ENCODE measurements around the gene GAS7. TPM values are rescaled to one million over a fixed set of nuclear protein-coding genes. Genes with fewer than 3 reads are reported as not detected.

GAS7 gene
- total RNA-seq, 1 experiment from 2014 or later: 4.1 TPM

DNA sequence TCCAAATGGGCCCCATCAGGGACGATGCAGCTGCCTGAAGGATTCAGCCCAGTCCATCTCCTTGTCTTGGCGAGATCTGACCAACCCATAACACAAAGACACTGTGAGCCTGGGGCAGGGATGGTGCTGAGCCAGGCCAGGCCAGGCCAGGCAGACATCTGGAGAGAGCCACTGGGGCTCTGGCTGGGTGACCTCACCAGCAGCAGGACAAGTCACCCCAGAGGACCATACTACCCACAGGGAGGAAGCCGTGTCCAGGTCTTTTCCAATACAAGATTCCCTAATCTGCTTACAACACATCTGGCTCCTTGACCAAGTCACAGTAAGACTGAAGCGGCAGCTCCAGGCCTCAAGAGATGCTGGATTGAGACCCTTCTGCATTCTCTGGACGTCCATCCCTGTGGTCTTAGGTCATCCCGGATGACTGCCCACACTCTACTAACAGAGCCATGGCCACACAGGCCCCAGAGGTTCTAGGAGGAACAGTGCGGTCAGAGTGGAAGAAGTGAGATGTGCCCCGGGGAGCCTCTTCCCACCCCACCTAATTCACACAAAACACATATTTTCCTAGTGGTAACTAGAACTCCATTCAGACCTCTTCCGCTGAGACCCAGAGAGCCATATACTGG, 211.5 kb downstream of the GAS7 start:
- no peaks in the 10 kb centered on the region for H3K9me2 ChIP-seq (ENCODE audit: insufficient read depth)
- TF ChIP-seq CBX3 (IDR thresholded peaks at IDR 0.05; ENCODE audit: low read depth) (no peak), SP1 (IDR thresholded peaks at IDR 0.05; ENCODE audit: low read depth) (no peak), ELF1 (IDR thresholded peaks at IDR 0.05; ENCODE audit: borderline replicate concordance, low read depth) (no peak), EGR1 (IDR thresholded peaks at IDR 0.05; ENCODE audit: low read depth) (no peak), SIN3A (IDR thresholded peaks at IDR 0.05; ENCODE audit: low read depth) (no peak), FOSL1 (IDR thresholded peaks at IDR 0.05; ENCODE audit: low read depth) (no peak), POLR2A (IDR thresholded peaks at IDR 0.05; ENCODE audit: borderline replicate concordance, extremely low read depth, insufficient read depth, insufficient read length) (no peak), ZNF274 (IDR thresholded peaks at IDR 0.05; ENCODE audit: low read depth, low read length) (no peak), TCF7L2 (IDR thresholded peaks at IDR 0.05; ENCODE audit: borderline replicate concordance, extremely low read depth, insufficient read depth, insufficient read length) (no peak), EZH2 (IDR thresholded peaks at IDR 0.05) (no peak), EZH2phosphoT487 (IDR thresholded peaks at IDR 0.05; ENCODE audit: borderline replicate concordance) (no peak), SRF (IDR thresholded peaks at IDR 0.05; ENCODE audit: low read depth) (no peak), YY1 (IDR thresholded peaks at IDR 0.05; ENCODE audit: extremely low read depth, insufficient replicate concordance, low read depth, low read length) (no peak)
- TF ChIP-seq, protein P1, sequence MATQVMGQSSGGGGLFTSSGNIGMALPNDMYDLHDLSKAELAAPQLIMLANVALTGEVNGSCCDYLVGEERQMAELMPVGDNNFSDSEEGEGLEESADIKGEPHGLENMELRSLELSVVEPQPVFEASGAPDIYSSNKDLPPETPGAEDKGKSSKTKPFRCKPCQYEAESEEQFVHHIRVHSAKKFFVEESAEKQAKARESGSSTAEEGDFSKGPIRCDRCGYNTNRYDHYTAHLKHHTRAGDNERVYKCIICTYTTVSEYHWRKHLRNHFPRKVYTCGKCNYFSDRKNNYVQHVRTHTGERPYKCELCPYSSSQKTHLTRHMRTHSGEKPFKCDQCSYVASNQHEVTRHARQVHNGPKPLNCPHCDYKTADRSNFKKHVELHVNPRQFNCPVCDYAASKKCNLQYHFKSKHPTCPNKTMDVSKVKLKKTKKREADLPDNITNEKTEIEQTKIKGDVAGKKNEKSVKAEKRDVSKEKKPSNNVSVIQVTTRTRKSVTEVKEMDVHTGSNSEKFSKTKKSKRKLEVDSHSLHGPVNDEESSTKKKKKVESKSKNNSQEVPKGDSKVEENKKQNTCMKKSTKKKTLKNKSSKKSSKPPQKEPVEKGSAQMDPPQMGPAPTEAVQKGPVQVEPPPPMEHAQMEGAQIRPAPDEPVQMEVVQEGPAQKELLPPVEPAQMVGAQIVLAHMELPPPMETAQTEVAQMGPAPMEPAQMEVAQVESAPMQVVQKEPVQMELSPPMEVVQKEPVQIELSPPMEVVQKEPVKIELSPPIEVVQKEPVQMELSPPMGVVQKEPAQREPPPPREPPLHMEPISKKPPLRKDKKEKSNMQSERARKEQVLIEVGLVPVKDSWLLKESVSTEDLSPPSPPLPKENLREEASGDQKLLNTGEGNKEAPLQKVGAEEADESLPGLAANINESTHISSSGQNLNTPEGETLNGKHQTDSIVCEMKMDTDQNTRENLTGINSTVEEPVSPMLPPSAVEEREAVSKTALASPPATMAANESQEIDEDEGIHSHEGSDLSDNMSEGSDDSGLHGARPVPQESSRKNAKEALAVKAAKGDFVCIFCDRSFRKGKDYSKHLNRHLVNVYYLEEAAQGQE (IDR thresholded peaks at IDR 0.05; ENCODE audit: low read depth): no peak
- TF ChIP-seq, protein P2, sequence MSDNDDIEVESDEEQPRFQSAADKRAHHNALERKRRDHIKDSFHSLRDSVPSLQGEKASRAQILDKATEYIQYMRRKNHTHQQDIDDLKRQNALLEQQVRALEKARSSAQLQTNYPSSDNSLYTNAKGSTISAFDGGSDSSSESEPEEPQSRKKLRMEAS (IDR thresholded peaks at IDR 0.05): no peak
- TF ChIP-seq, protein P3, sequence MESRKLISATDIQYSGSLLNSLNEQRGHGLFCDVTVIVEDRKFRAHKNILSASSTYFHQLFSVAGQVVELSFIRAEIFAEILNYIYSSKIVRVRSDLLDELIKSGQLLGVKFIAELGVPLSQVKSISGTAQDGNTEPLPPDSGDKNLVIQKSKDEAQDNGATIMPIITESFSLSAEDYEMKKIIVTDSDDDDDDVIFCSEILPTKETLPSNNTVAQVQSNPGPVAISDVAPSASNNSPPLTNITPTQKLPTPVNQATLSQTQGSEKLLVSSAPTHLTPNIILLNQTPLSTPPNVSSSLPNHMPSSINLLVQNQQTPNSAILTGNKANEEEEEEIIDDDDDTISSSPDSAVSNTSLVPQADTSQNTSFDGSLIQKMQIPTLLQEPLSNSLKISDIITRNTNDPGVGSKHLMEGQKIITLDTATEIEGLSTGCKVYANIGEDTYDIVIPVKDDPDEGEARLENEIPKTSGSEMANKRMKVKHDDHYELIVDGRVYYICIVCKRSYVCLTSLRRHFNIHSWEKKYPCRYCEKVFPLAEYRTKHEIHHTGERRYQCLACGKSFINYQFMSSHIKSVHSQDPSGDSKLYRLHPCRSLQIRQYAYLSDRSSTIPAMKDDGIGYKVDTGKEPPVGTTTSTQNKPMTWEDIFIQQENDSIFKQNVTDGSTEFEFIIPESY (IDR thresholded peaks at IDR 0.05; ENCODE audit: extremely low read depth, insufficient replicate concordance, low read length): no peak
- TF ChIP-seq, protein P4, sequence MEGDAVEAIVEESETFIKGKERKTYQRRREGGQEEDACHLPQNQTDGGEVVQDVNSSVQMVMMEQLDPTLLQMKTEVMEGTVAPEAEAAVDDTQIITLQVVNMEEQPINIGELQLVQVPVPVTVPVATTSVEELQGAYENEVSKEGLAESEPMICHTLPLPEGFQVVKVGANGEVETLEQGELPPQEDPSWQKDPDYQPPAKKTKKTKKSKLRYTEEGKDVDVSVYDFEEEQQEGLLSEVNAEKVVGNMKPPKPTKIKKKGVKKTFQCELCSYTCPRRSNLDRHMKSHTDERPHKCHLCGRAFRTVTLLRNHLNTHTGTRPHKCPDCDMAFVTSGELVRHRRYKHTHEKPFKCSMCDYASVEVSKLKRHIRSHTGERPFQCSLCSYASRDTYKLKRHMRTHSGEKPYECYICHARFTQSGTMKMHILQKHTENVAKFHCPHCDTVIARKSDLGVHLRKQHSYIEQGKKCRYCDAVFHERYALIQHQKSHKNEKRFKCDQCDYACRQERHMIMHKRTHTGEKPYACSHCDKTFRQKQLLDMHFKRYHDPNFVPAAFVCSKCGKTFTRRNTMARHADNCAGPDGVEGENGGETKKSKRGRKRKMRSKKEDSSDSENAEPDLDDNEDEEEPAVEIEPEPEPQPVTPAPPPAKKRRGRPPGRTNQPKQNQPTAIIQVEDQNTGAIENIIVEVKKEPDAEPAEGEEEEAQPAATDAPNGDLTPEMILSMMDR (IDR thresholded peaks at IDR 0.05 in 2 of 3, conservative IDR thresholded peaks at IDR 0.05 in 1 of 3; ENCODE audit: borderline replicate concordance in 1 of 3, insufficient read depth in 1 of 3, low read depth in 2 of 3, low read length in 2 of 3): no peak
- no peaks in the 10 kb centered on the region for H3K9me3 ChIP-seq (ENCODE audit: control insufficient read depth in 1 of 2, insufficient read depth in 1 of 2, low read depth in 1 of 2, low read length in 2 of 2)
- no peak overlapping the region for H2AFZ ChIP-seq (ENCODE audit: low read depth, low read length, poor library complexity, severe bottlenecking)
- DNase-seq (ENCODE audit: low read depth, low spot score): no peak
- CTCF ChIA-PET: interaction anchor here (1.0 to 1.5 kb wide), 2 partner anchors 15 to 18 kb away, joined by 3 to 4 read pairs; no protein-coding TSS in a partner anchor
- RAD21 ChIA-PET (ENCODE audit: low non-redundant PET in 1 of 2, low total read pairs in 2 of 2, uncharacterized antibody in 2 of 2, unreplicated experiment in 2 of 2): no interaction called here
- no peaks in the 10 kb centered on the region for H3K79me2 ChIP-seq (ENCODE audit: insufficient read depth, low read length)
- no TSS peak for BruUV-seq (replicated peaks)
- POLR2A ChIA-PET: no interaction called here
- H4K20me1 ChIP-seq (ENCODE audit: insufficient read depth): no peaks in the 10 kb centered on the region
- intact Hi-C loops (cut with micrococcal nuclease): no loop called here
- H3K4me2 ChIP-seq (ENCODE audit: low read length): no peak overlapping the region
- no peaks in the 10 kb centered on the region for H3K36me3 ChIP-seq (ENCODE audit: control insufficient read depth in 1 of 2, insufficient read depth in 2 of 2, low read length in 2 of 2)
- no peak for ATAC-seq
- no peak overlapping the region for H3K27ac ChIP-seq (ENCODE audit: low read depth, low read length)
- no peak overlapping the region for H3K4me3 ChIP-seq (replicated peaks in 1 of 2; ENCODE audit: low read depth in 1 of 2, low read length in 2 of 2)
- H3K27me3 ChIP-seq (ENCODE audit: insufficient read depth, low read length): no peaks in the 10 kb centered on the region
- no peak overlapping the region for H3K9ac ChIP-seq (ENCODE audit: low read length)
- H3K4me1 ChIP-seq (ENCODE audit: control insufficient read depth in 1 of 2, insufficient read depth in 2 of 2, low read length in 2 of 2): no peaks in the 10 kb centered on the region

Data from HCT116 (cell line).